ENCODE data around the gene JPH4.

- no peak for TF ChIP-seq POLR2AphosphoS5 (IDR thresholded peaks at IDR 0.05; ENCODE audit: insufficient read depth, low read depth, low read length)
- TF ChIP-seq POLR2A (IDR thresholded peaks at IDR 0.05; ENCODE audit: low read depth, low read length): no peak
- TF ChIP-seq EZH2 (IDR thresholded peaks at IDR 0.05; ENCODE audit: borderline replicate concordance, low read depth, low read length, severe bottlenecking): no peak
- TF ChIP-seq CTCF (IDR thresholded peaks at IDR 0.05; ENCODE audit: extremely low read depth in 1 of 2, insufficient read depth in 1 of 2, low read depth in 1 of 2, low read length in 2 of 2): no peak
- no peak for TF ChIP-seq MAX (IDR thresholded peaks at IDR 0.05; ENCODE audit: insufficient read depth, insufficient read length)
- TF ChIP-seq FOS (IDR thresholded peaks at IDR 0.05; ENCODE audit: borderline replicate concordance, insufficient read depth, low read length): no peak
These were observed 35.2 kb downstream of the JPH4 start for GRCh38 chr14:23543403-23543802.
